ENCODE data around the gene SYMPK. TPM values are rescaled to one million over a fixed set of nuclear protein-coding genes. Genes with fewer than 3 reads are reported as not detected.
"Not testable (repeated sequence)": the region's sequence is repeated elsewhere in the genome, so short reads cannot be mapped to it uniquely, and the experiment has no call there.

Gene SYMPK
- total RNA-seq, 1 donor from 2014 or later = 70.6 TPM

DNA sequence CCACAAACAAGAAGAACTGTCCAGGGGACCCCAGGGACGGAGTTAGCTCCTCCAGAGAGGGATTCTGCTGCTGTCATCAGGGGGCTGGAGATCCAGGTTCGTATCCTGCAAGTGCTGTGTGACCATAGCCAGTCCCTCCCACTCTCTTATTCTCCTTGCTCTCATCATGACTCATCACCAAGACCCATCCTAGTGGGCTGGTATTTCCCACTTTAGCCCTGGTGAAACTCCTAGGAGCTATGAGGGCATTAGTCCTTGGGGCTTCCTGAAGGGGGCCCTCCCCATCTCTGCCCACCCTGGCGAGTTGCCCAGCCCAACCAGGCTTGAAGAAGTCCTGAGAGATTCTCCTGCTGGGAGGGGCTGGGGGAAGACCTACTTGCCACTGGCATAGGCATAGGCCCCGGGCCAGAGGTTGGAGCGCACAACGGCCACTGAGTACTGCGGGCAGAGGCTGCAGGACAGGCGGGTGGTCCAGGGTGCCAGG lies 62.8 kb downstream of the SYMPK start:
- TF ChIP-seq, protein P1, sequence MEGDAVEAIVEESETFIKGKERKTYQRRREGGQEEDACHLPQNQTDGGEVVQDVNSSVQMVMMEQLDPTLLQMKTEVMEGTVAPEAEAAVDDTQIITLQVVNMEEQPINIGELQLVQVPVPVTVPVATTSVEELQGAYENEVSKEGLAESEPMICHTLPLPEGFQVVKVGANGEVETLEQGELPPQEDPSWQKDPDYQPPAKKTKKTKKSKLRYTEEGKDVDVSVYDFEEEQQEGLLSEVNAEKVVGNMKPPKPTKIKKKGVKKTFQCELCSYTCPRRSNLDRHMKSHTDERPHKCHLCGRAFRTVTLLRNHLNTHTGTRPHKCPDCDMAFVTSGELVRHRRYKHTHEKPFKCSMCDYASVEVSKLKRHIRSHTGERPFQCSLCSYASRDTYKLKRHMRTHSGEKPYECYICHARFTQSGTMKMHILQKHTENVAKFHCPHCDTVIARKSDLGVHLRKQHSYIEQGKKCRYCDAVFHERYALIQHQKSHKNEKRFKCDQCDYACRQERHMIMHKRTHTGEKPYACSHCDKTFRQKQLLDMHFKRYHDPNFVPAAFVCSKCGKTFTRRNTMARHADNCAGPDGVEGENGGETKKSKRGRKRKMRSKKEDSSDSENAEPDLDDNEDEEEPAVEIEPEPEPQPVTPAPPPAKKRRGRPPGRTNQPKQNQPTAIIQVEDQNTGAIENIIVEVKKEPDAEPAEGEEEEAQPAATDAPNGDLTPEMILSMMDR (IDR thresholded peaks at IDR 0.05) = no peak
- Histone ChIP-seq H3K9me3 (no peaks in the 10 kb centered on the region), H3K4me3 (no peak overlapping the region), H3K27me3 (no peaks in the 10 kb centered on the region), H3K4me1 (peaks cover 5% of the 10 kb centered on the region), H3K27ac (no peak overlapping the region), H3K36me3 (no peaks in the 10 kb centered on the region)
- ATAC-seq = peak; percentile 7
- DNase-seq = no peak
- intact Hi-C loops (cut with DNase I) = no loop called here

DNA sequence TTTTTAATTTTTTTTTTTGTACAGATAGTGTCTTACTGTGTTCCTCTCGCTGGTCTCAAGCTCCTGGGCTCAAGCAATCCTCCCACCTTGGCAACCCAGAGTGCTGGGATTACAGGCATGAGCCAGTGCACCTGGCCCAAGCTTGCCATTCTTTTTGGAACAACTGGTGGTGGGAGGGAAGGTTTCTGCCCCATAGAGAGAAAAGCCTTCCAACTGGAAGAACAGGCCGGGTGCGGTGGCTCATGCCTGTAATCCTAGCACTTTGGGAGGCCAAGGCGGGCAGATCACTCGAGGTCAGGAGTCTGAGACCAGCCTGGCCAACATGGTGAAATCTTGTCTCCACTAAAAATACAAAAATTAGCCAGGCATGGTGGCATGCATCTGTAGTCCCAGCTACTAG lies 63.4 kb downstream of the SYMPK start:
- H3K4me1 ChIP-seq; H3K4me3 ChIP-seq; H3K9me3 ChIP-seq; H3K27ac ChIP-seq; H3K36me3 ChIP-seq; H3K27me3 ChIP-seq; DNase-seq; ATAC-seq; intact Hi-C loops (cut with DNase I): not testable (repeated sequence)

DNA sequence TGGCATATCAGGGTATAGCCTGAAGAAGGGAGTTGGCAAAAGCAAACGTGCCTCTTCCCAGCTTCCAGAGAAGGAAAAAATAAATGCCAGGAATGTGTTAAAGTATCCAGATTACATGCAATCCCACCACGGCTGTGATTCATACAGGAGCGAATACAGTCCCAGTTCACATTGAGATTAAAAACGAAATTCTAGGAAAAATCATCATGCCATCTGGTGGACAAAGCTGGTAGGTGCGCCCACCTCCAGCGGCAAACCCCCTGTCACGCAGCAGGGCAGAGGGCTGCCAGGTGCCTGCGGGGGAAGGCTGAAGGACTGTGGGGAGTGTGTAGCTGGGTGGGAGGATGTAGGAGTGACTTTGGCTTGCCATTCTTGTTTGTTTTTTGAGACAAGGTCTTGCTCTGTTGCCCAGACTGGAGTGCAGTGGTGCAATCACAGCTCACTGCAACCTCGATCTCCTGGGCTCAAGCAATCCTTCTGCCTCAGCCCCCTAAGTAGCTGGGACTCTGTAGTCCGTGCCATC lies 63.9 kb downstream of the SYMPK start:
- ATAC-seq (peak; percentile 88), DNase-seq (no peak)
- intact Hi-C loops (cut with DNase I) = no loop called here
- no peaks in the 10 kb centered on the region for H3K36me3 ChIP-seq
- TF ChIP-seq, protein P1 (IDR thresholded peaks at IDR 0.05) = peak; percentile 92
- no peaks in the 10 kb centered on the region for H3K27me3 ChIP-seq
- H3K4me1 ChIP-seq = peaks cover 5% of the 10 kb centered on the region
- H3K9me3 ChIP-seq = no peaks in the 10 kb centered on the region
- H3K4me3 ChIP-seq = no peak overlapping the region
- no peak overlapping the region for H3K27ac ChIP-seq

DNA sequence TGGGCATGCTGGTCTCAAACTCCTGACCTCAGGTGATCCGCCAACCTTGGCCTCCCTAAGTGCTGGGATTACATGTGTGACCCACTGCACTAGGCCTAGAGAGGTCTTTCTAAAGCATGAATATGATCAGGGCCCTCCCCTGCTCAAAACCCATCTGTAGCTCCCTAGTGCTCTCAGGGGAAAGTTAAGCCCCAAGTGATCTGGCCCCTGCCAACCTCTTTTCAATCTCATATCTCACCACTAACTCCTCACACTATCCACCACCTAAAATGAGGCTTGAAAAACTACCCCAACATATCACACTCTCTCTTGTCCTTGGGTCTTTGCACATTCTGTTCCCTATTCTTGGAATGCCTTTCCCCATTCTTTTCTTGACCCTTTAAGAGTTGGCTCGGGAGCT lies 68.3 kb downstream of the SYMPK start:
- H3K4me1 ChIP-seq = peaks cover 19% of the 10 kb centered on the region
- H3K9me3 ChIP-seq = no peaks in the 10 kb centered on the region
- ATAC-seq (no peak), DNase-seq (no peak)
- intact Hi-C loops (cut with DNase I) = no loop called here
- no peaks in the 10 kb centered on the region for H3K27me3 ChIP-seq
- no peak overlapping the region for H3K4me3 ChIP-seq
- no peak overlapping the region for H3K27ac ChIP-seq
- TF ChIP-seq, protein P1 (IDR thresholded peaks at IDR 0.05) = no peak
- H3K36me3 ChIP-seq = peaks cover 10% of the 10 kb centered on the region

DNA sequence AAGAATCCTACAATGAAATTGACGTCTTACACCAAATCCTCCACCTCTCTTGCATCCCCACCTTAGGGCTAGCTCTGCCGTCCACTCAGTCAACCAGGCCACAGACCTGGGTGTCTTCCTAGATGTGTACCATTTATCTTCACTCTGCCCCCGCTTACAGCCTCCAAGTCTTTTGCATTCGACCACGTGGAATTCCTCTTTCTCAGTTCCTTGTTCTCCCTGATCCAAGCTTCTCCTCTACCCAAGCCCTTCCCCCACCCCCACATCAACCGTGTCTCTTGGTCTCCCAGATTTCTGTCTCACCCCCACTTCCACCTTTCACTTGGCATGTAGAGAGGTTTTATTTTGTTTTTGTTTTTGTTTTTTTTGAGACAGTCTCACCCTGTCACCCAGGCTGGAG lies 69.1 kb downstream of the SYMPK start:
- no peaks in the 10 kb centered on the region for H3K9me3 ChIP-seq
- DNase-seq (no peak), ATAC-seq (no peak)
- peaks cover 17% of the 10 kb centered on the region for H3K36me3 ChIP-seq
- no peak overlapping the region for H3K27ac ChIP-seq
- H3K4me1 ChIP-seq = peaks cover 15% of the 10 kb centered on the region
- H3K4me3 ChIP-seq = no peak overlapping the region
- TF ChIP-seq, protein P1 (IDR thresholded peaks at IDR 0.05) = no peak
- H3K27me3 ChIP-seq = no peaks in the 10 kb centered on the region
- intact Hi-C loops (cut with DNase I) = no loop called here

DNA sequence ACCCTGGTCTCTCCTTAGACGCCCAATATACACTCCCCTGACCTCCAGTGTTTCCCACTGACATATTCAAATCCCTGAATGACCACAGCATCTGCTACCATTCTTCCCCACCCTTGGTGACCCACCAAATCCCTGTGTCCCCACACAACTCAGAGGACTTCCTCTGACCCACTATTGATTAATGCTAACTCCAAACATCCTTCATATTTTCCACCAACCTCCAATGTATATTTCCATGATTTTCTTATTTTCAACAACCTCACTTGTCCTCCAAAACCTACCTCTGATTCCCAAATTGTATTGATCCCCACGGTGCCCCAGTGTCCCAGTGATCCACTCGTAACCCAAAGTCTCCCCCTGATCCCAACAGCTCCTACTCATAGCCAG lies 69.8 kb downstream of the SYMPK start:
- TF ChIP-seq, protein P1 (IDR thresholded peaks at IDR 0.05) = no peak
- H3K27ac ChIP-seq = peak overlapping the region; percentile 28
- ATAC-seq (no peak), DNase-seq (no peak)
- intact Hi-C loops (cut with DNase I) = no loop called here
- H3K4me1 ChIP-seq = peaks cover 15% of the 10 kb centered on the region
- no peaks in the 10 kb centered on the region for H3K27me3 ChIP-seq
- H3K4me3 ChIP-seq = peak overlapping the region; percentile 67
- H3K36me3 ChIP-seq = peaks cover 24% of the 10 kb centered on the region
- H3K9me3 ChIP-seq = no peaks in the 10 kb centered on the region

Data from upper lobe of right lung (tissue), 1 donor.